ENCODE data around the gene ANKS6. TPM values are rescaled to one million over a fixed set of nuclear protein-coding genes. Genes with fewer than 3 reads are reported as not detected.

Gene ANKS6
- total RNA-seq, 1 donor from 2014 or later: 25.8 TPM

GRCh38 chr9:98706651-98707165, 89.6 kb downstream of the ANKS6 start:
- no peaks in the 10 kb centered on the region for H3K36me3 ChIP-seq (ENCODE audit: control insufficient read depth, insufficient read depth, low read length)
- TF ChIP-seq CTCF (IDR thresholded peaks at IDR 0.05; ENCODE audit: insufficient read depth, low read length, poor library complexity, severe bottlenecking): no peak
- no peak for DNase-seq (ENCODE audit: low read depth)
- H3K4me3 ChIP-seq (ENCODE audit: low read depth, low read length): no peak overlapping the region
- peaks cover 52% of the 10 kb centered on the region for H3K27me3 ChIP-seq (ENCODE audit: control insufficient read depth, insufficient read depth, low read length)

- Histone ChIP-seq H3K27me3 (ENCODE audit: control insufficient read depth, insufficient read depth, low read length) (peaks cover 26% of the 10 kb centered on the region), H3K36me3 (ENCODE audit: control insufficient read depth, insufficient read depth, low read length) (no peaks in the 10 kb centered on the region), H3K4me3 (ENCODE audit: low read depth, low read length) (no peak overlapping the region)
- TF ChIP-seq CTCF (IDR thresholded peaks at IDR 0.05; ENCODE audit: insufficient read depth, low read length, poor library complexity, severe bottlenecking): no peak
- DNase-seq (ENCODE audit: low read depth): no peak
These were observed 93.4 kb downstream of the ANKS6 start for GRCh38 chr9:98702835-98703380.

GRCh38 chr9:98702340-98702739, 94.0 kb downstream of the ANKS6 start:
- peaks cover 21% of the 10 kb centered on the region for H3K27me3 ChIP-seq (ENCODE audit: control insufficient read depth, insufficient read depth, low read length)
- H3K36me3 ChIP-seq (ENCODE audit: control insufficient read depth, insufficient read depth, low read length): no peaks in the 10 kb centered on the region
- no peak overlapping the region for H3K4me3 ChIP-seq (ENCODE audit: low read depth, low read length)
- no peak for DNase-seq (ENCODE audit: low read depth)
- TF ChIP-seq CTCF (IDR thresholded peaks at IDR 0.05; ENCODE audit: insufficient read depth, low read length, poor library complexity, severe bottlenecking): no peak

- DNase-seq (ENCODE audit: low read depth): no peak
- no peak overlapping the region for H3K4me3 ChIP-seq (ENCODE audit: low read depth, low read length)
These were observed 94.8 kb downstream of the ANKS6 start for GRCh38 chr9:98701576-98701975.

GRCh38 chr9:98700801-98701200, 95.6 kb downstream of the ANKS6 start:
- DNase-seq (ENCODE audit: low read depth): no peak
- Histone ChIP-seq H3K4me3 (ENCODE audit: low read depth, low read length) (no peak overlapping the region), H3K36me3 (ENCODE audit: control insufficient read depth, insufficient read depth, low read length) (no peaks in the 10 kb centered on the region), H3K27me3 (ENCODE audit: control insufficient read depth, insufficient read depth, low read length) (peaks cover 11% of the 10 kb centered on the region)
- TF ChIP-seq CTCF (IDR thresholded peaks at IDR 0.05; ENCODE audit: insufficient read depth, low read length, poor library complexity, severe bottlenecking): no peak

More at GRCh38 chr9:98701576-98701975, 94.8 kb downstream of the ANKS6 start:
- Histone ChIP-seq H3K36me3 (ENCODE audit: control insufficient read depth, insufficient read depth, low read length) (no peaks in the 10 kb centered on the region), H3K27me3 (ENCODE audit: control insufficient read depth, insufficient read depth, low read length) (peaks cover 13% of the 10 kb centered on the region)
- TF ChIP-seq CTCF (IDR thresholded peaks at IDR 0.05; ENCODE audit: insufficient read depth, low read length, poor library complexity, severe bottlenecking): no peak

GRCh38 chr9:98698856-98699255, 97.5 kb downstream of the ANKS6 start:
- TF ChIP-seq CTCF (IDR thresholded peaks at IDR 0.05; ENCODE audit: insufficient read depth, low read length, poor library complexity, severe bottlenecking): no peak
- Histone ChIP-seq H3K4me3 (ENCODE audit: low read depth, low read length) (no peak overlapping the region), H3K27me3 (ENCODE audit: control insufficient read depth, insufficient read depth, low read length) (peaks cover 11% of the 10 kb centered on the region), H3K36me3 (ENCODE audit: control insufficient read depth, insufficient read depth, low read length) (no peaks in the 10 kb centered on the region)
- no peak for DNase-seq (ENCODE audit: low read depth)

All from kidney epithelial cell (primary cell).